ENCODE results near the gene MTCL1.

MTCL1 gene

GRCh38 chr18:8812631-8813030 lies 107.3 kb downstream of the MTCL1 start:
- no peak for DNase-seq (ENCODE audit: low spot score)

GRCh38 chr18:8813611-8814010 lies 108.3 kb downstream of the MTCL1 start:
- DNase-seq (ENCODE audit: low spot score), result no peak

GRCh38 chr18:8814206-8814605 lies 108.8 kb downstream of the MTCL1 start:
- no peak for DNase-seq (ENCODE audit: low spot score)

GRCh38 chr18:8816220-8816619 lies 110.9 kb downstream of the MTCL1 start:
- no peak for DNase-seq (ENCODE audit: low spot score)

- no peak for DNase-seq (ENCODE audit: low spot score)
These were observed 111.5 kb downstream of the MTCL1 start for GRCh38 chr18:8816816-8817215.

GRCh38 chr18:8818982-8819381 lies 113.6 kb downstream of the MTCL1 start:
- no peak for DNase-seq (ENCODE audit: low spot score)

GRCh38 chr18:8820396-8821082 lies 115.2 kb downstream of the MTCL1 start:
- no peak for DNase-seq (ENCODE audit: low spot score)

- DNase-seq (ENCODE audit: low spot score), result no peak
These were observed 115.7 kb downstream of the MTCL1 start for GRCh38 chr18:8821083-8821465.

GRCh38 chr18:8821531-8821930 lies 116.2 kb downstream of the MTCL1 start:
- DNase-seq (ENCODE audit: low spot score), result no peak

- no peak for DNase-seq (ENCODE audit: low spot score)
These were observed 117.3 kb downstream of the MTCL1 start for GRCh38 chr18:8822643-8823042.

- no peak for DNase-seq (ENCODE audit: low spot score)
These were observed 118.2 kb downstream of the MTCL1 start for GRCh38 chr18:8823530-8823929.

GRCh38 chr18:8824846-8825245 lies 119.5 kb downstream of the MTCL1 start:
- DNase-seq (ENCODE audit: low spot score), result no peak

GRCh38 chr18:8825273-8825672 lies 119.9 kb downstream of the MTCL1 start:
- no peak for DNase-seq (ENCODE audit: low spot score)

- DNase-seq (ENCODE audit: low spot score), result no peak
These were observed 120.5 kb downstream of the MTCL1 start for GRCh38 chr18:8825729-8826375.

GRCh38 chr18:8826514-8826913 lies 121.2 kb downstream of the MTCL1 start:
- DNase-seq (ENCODE audit: low spot score), result no peak

- DNase-seq (ENCODE audit: low spot score), result no peak
These were observed 121.6 kb downstream of the MTCL1 start for GRCh38 chr18:8826971-8827370.

GRCh38 chr18:8828300-8828699 lies 122.9 kb downstream of the MTCL1 start:
- DNase-seq (ENCODE audit: low spot score), result no peak

- no peak for DNase-seq (ENCODE audit: low spot score)
These were observed 123.4 kb downstream of the MTCL1 start for GRCh38 chr18:8828798-8829197.

- DNase-seq (ENCODE audit: low spot score), result no peak
These were observed 125.0 kb downstream of the MTCL1 start for GRCh38 chr18:8830067-8831060.

- no peak for DNase-seq (ENCODE audit: low spot score)
These were observed 125.8 kb downstream of the MTCL1 start for GRCh38 chr18:8831112-8831511.

GRCh38 chr18:8831531-8831930 lies 126.2 kb downstream of the MTCL1 start:
- no peak for DNase-seq (ENCODE audit: low spot score)

- no peak for DNase-seq (ENCODE audit: low spot score)
These were observed 128.1 kb downstream of the MTCL1 start for GRCh38 chr18:8833480-8833879.

GRCh38 chr18:8834881-8835280 lies 129.5 kb downstream of the MTCL1 start:
- no peak for DNase-seq (ENCODE audit: low spot score)
